HL-60 (cell line): ENCODE results near the gene CPA2.
"Not testable (repeated sequence)": the region's sequence is repeated elsewhere in the genome, so short reads cannot be mapped to it uniquely, and the experiment has no call there.

Source experiments
- DNase-seq, 2 experiments: peaks; one replicate each; pipeline ENCODE4 v3.0.0-alpha.2; 2010 to 2020; ENCODE audit warnings: low read depth in 1 of 2, low spot score in 1 of 2
- H3K27ac ChIP-seq: fragments of 250-450 bp; sonication (Bioruptor Pico); replicated peaks from 2 replicates; pipeline ENCODE4 v1.5.1; 2020; ENCODE audit warnings: mild to moderate bottlenecking, moderate library complexity
- H3K27me3 ChIP-seq: fragments of 250-450 bp; sonication (Bioruptor Pico); 2 replicates; pipeline ENCODE4 v1.5.1; 2021; ENCODE audit warnings: mild to moderate bottlenecking, moderate library complexity; ENCODE audit not compliant: insufficient read depth, poor library complexity, severe bottlenecking
- H3K4me3 ChIP-seq: replicated peaks from 2 replicates; pipeline ENCODE4 v1.5.1; 2011; ENCODE audit warnings: mild to moderate bottlenecking, control low read depth, low read length; ENCODE audit not compliant: insufficient read depth
- GABPA ChIP-seq: IDR thresholded peaks from 2 replicates; pipeline ENCODE4 v1.6.1; 2012; ENCODE audit warnings: low read depth
- POLR2AphosphoS5 ChIP-seq: IDR thresholded peaks from 2 replicates; pipeline ENCODE4 v1.6.1; 2012; ENCODE audit warnings: low read depth
- REST ChIP-seq: IDR thresholded peaks from 2 replicates; pipeline ENCODE4 v1.6.1; 2012; ENCODE audit warnings: low read depth; ENCODE audit not compliant: insufficient replicate concordance
- SPI1 ChIP-seq: IDR thresholded peaks from 2 replicates; pipeline ENCODE4 v1.6.1; 2012; ENCODE audit warnings: low read depth, mild to moderate bottlenecking, borderline replicate concordance
- TF ChIP-seq, protein P1 (sequence below): IDR thresholded peaks from one replicate; pipeline ENCODE4 v1.5.1; 2011; ENCODE audit warnings: low read length, control low read depth, inconsistent platforms; ENCODE audit not compliant: insufficient read depth

Gene CPA2

DNA sequence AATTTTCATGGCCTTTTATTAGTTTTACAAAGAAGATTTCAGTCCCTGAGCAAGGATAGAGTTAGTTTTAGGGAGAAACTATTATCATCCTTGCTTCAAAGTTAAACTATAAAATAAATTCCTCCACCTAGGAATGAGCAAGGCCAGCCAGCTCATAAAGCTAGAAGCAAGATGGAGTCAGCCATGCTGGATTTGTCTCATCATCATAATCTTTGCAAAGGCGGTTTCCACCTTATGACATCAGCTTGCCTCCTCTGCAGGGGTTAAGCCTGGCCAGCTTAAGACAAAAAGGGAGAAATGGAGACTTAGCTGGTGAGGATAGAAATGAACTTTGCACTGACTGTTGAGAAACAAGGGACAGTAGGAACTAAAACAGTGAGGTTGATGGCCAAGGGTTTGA lies 40.3 kb upstream of the CPA2 start:
- DNase-seq = no peak
- Histone ChIP-seq H3K27ac (no peak overlapping the region), H3K4me3 (no peak overlapping the region), H3K27me3 (no peaks in the 10 kb centered on the region)
- TF ChIP-seq REST = no peak
- TF ChIP-seq, protein P1, sequence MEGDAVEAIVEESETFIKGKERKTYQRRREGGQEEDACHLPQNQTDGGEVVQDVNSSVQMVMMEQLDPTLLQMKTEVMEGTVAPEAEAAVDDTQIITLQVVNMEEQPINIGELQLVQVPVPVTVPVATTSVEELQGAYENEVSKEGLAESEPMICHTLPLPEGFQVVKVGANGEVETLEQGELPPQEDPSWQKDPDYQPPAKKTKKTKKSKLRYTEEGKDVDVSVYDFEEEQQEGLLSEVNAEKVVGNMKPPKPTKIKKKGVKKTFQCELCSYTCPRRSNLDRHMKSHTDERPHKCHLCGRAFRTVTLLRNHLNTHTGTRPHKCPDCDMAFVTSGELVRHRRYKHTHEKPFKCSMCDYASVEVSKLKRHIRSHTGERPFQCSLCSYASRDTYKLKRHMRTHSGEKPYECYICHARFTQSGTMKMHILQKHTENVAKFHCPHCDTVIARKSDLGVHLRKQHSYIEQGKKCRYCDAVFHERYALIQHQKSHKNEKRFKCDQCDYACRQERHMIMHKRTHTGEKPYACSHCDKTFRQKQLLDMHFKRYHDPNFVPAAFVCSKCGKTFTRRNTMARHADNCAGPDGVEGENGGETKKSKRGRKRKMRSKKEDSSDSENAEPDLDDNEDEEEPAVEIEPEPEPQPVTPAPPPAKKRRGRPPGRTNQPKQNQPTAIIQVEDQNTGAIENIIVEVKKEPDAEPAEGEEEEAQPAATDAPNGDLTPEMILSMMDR = no peak
- no peak for TF ChIP-seq SPI1
- no peak for TF ChIP-seq GABPA
- no peak for TF ChIP-seq POLR2AphosphoS5

GRCh38 chr7:130227883-130228575 lies 38.6 kb upstream of the CPA2 start:
- no peak for DNase-seq

DNA sequence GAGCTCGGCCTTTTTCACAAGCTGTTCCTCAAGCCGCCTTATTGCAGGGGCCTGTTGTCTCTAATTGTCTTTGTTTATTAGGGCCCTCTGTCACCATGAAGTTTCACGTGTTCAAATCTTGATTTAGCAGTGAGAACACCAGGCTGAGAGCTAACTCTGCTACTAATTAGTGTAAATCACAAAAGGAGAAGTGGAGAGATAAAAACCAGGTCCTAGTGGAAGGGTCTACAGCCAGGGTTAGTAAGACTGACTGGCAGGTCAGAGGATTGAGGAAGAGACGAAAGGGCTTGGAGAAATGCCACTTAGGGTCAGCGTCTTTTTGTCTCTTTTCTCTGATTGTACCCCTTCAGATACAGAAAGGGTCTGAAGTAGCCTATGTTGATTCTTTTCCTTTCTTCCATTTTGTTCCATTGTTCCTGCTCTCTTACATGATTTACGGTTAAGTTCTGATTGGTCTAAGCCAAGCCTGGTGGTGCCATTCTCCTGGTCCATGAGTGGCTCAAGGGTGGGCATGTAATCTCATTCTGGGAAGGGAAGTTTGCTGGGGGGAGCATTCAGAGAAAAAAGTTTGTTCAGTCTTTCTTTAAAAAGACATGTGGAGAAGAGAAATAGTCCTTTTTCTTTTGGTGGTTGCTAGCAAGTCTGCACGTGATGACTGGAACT lies 37.7 kb upstream of the CPA2 start:
- no peaks in the 10 kb centered on the region for H3K27me3 ChIP-seq
- H3K27ac ChIP-seq = no peak overlapping the region
- TF ChIP-seq GABPA (no peak), SPI1 (peak; percentile 63; the same call in 1 of the 2 replicates)
- DNase-seq = no peak
- H3K4me3 ChIP-seq = no peak overlapping the region

More at GRCh38 chr7:130227883-130228575, 38.6 kb upstream of the CPA2 start:
- TF ChIP-seq REST (no peak), SPI1 (no peak), POLR2AphosphoS5 (no peak)
- Histone ChIP-seq H3K27ac (no peak overlapping the region), H3K27me3 (no peaks in the 10 kb centered on the region), H3K4me3 (no peak overlapping the region)

GRCh38 chr7:130229981-130230380 lies 36.7 kb upstream of the CPA2 start:
- H3K4me3 ChIP-seq, H3K27ac ChIP-seq, DNase-seq, H3K27me3 ChIP-seq: not testable (repeated sequence)

GRCh38 chr7:130231792-130232191 lies 34.9 kb upstream of the CPA2 start:
- no peak for DNase-seq
- no peak overlapping the region for H3K27ac ChIP-seq
- no peaks in the 10 kb centered on the region for H3K27me3 ChIP-seq
- no peak overlapping the region for H3K4me3 ChIP-seq
- TF ChIP-seq, protein P1 = no peak
- TF ChIP-seq GABPA = no peak
- no peak for TF ChIP-seq SPI1
- TF ChIP-seq POLR2AphosphoS5 = no peak
- no peak for TF ChIP-seq REST
